DOHH2 (cell line): ENCODE results near the gene TOM1.

Source experiments
- H3F3A ChIP-seq: fragments of 200-600 bp; sonication (generic), shearing (Covaris generic); 2 replicates; pipeline ENCODE4 v1.6.0; 2016; ENCODE audit warnings: antibody characterized with exemption, mild to moderate bottlenecking; ENCODE audit not compliant: control insufficient read depth, insufficient read depth
- H3K27ac ChIP-seq: fragments of 200-600 bp; sonication (generic); 2 replicates; pipeline ENCODE4 v1.5.1; 2014; ENCODE audit warnings: low read depth, mild to moderate bottlenecking, low read length, moderate library complexity
- H3K27me3 ChIP-seq: fragments of 200-600 bp; sonication (generic); 2 replicates; pipeline ENCODE4 v1.6.1; 2014; ENCODE audit warnings: mild to moderate bottlenecking, low read length, mixed read lengths; ENCODE audit not compliant: control insufficient read depth
- H3K36me3 ChIP-seq: fragments of 200-600 bp; sonication (generic); 2 replicates; pipeline ENCODE4 v1.6.1; 2014; ENCODE audit warnings: mild to moderate bottlenecking, low read length, moderate library complexity, mixed read lengths; ENCODE audit not compliant: control insufficient read depth
- H3K4me1 ChIP-seq: fragments of 200-600 bp; sonication (generic); 2 replicates; pipeline ENCODE4 v1.6.1; 2014; ENCODE audit warnings: mild to moderate bottlenecking, low read length, mixed read lengths; ENCODE audit not compliant: control insufficient read depth
- H3K4me2 ChIP-seq: fragments of 200-600 bp; sonication (generic); 2 replicates; pipeline ENCODE4 v1.6.0; 2014; ENCODE audit warnings: mild to moderate bottlenecking, low read length, moderate library complexity
- H3K4me3 ChIP-seq: fragments of 200-600 bp; sonication (generic); 2 replicates; pipeline ENCODE4 v1.5.1; 2014; ENCODE audit warnings: mild to moderate bottlenecking, low read length, mixed read lengths
- H3K79me2 ChIP-seq: fragments of 200-600 bp; sonication (generic); 2 replicates; pipeline ENCODE4 v1.6.1; 2014; ENCODE audit warnings: mild to moderate bottlenecking, low read length, mixed read lengths; ENCODE audit not compliant: control insufficient read depth
- H3K9me2 ChIP-seq: fragments of 200-600 bp; sonication (generic); replicated peaks from 2 replicates; pipeline ENCODE4 v1.6.1; 2014; ENCODE audit warnings: mild to moderate bottlenecking, low read length, mixed read lengths; ENCODE audit not compliant: control insufficient read depth
- H3K9me3 ChIP-seq: fragments of 200-600 bp; sonication (generic); 2 replicates; pipeline ENCODE4 v1.6.1; 2014; ENCODE audit warnings: antibody characterized with exemption, low read length, mixed read lengths; ENCODE audit not compliant: control insufficient read depth, insufficient read depth
- H4K20me1 ChIP-seq: fragments of 200-600 bp; sonication (generic); 2 replicates; pipeline ENCODE4 v1.6.0; 2014; ENCODE audit warnings: low read depth, mild to moderate bottlenecking, antibody characterized with exemption, low read length, moderate library complexity; ENCODE audit not compliant: control insufficient read depth, insufficient read depth
- EZH2phosphoT487 ChIP-seq: fragments of 200-600 bp; sonication (generic); IDR thresholded peaks from 2 replicates; pipeline ENCODE4 v1.6.1; 2017; ENCODE audit warnings: borderline replicate concordance, mild to moderate bottlenecking, antibody characterized with exemption, low read length, moderate library complexity, mixed read lengths
- TF ChIP-seq, protein P1 (sequence below): fragments of 200-600 bp; sonication (generic); IDR thresholded peaks from one replicate; pipeline ENCODE4 v1.5.1; 2014; ENCODE audit warnings: antibody characterized with exemption, mild to moderate bottlenecking, low read depth, low read length; ENCODE audit not compliant: poor library complexity, severe bottlenecking

TOM1 gene

DNA sequence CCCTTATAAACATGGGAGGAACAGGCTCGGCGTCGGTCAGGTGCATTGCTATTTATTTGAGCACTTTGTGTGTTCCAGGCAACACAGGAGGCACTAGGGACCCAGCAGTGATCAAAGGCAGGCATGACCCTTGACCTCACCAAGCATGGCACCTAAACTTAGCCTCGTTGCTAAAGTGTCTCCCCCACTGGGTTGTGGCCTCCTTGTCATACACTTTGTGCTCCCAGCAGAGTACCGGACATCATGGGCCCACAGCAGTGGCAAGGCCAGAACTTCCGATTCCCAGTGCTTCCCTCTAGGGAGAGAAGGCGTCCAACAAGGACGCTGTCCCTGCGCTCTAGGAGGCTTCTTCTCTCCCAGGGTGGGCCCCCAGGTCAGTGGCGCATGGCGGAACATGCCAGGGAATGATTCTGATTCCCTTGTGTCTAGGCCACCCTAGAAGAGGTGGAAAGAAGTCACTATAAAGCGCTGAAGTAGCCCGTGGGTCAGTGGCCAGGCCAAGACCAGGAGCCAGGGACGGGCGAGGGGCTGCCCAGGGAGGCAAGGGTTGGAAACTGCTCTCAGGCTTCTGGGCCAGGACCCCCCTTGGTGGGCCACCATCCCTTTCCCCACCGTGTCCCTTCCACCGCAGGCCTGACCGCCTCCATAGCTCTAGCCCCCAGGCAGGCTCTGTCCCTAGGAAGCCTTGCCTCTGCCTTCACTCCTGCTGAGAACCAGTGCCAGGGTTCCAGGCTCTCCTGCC lies 19.7 kb downstream of the TOM1 start:
- no peak for TF ChIP-seq EZH2phosphoT487
- TF ChIP-seq, protein P1, sequence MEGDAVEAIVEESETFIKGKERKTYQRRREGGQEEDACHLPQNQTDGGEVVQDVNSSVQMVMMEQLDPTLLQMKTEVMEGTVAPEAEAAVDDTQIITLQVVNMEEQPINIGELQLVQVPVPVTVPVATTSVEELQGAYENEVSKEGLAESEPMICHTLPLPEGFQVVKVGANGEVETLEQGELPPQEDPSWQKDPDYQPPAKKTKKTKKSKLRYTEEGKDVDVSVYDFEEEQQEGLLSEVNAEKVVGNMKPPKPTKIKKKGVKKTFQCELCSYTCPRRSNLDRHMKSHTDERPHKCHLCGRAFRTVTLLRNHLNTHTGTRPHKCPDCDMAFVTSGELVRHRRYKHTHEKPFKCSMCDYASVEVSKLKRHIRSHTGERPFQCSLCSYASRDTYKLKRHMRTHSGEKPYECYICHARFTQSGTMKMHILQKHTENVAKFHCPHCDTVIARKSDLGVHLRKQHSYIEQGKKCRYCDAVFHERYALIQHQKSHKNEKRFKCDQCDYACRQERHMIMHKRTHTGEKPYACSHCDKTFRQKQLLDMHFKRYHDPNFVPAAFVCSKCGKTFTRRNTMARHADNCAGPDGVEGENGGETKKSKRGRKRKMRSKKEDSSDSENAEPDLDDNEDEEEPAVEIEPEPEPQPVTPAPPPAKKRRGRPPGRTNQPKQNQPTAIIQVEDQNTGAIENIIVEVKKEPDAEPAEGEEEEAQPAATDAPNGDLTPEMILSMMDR, result no peak
- no peak overlapping the region for H3K4me2 ChIP-seq
- H3K36me3 ChIP-seq, result no peaks in the 10 kb centered on the region
- no peaks in the 10 kb centered on the region for H3K27me3 ChIP-seq
- no peak overlapping the region for H3K4me3 ChIP-seq
- no peaks in the 10 kb centered on the region for H3F3A ChIP-seq
- H3K79me2 ChIP-seq, result no peaks in the 10 kb centered on the region
- H3K9me2 ChIP-seq, result no peaks in the 10 kb centered on the region
- no peaks in the 10 kb centered on the region for H3K9me3 ChIP-seq
- no peak overlapping the region for H3K27ac ChIP-seq
- no peaks in the 10 kb centered on the region for H3K4me1 ChIP-seq
- no peaks in the 10 kb centered on the region for H4K20me1 ChIP-seq

DNA sequence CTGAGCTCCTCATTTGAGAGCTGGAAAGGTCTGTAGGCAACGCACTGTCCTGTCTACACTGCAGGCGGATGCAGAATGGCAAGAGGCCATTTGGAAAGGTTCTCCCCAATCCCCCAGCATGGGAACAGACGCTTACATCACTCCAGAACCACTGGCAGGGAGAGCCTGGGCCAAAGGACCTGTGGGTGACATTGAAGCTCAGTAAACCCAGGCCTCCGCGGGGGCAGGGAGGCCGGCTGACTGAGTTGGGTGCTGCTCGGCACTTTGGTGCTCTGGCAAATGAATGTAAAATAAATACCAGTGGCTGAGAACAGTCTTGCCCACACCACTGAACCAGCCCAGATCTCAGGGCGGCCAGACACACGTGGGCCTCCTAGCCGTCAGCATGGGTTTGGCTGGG lies 22.4 kb downstream of the TOM1 start:
- no peak overlapping the region for H3K4me3 ChIP-seq
- 0 out of 2 replicates have a peak, but pooled peaks cover 2% of the 10 kb centered on the region for H3F3A ChIP-seq
- H3K27me3 ChIP-seq, result no peaks in the 10 kb centered on the region
- no peaks in the 10 kb centered on the region for H3K9me2 ChIP-seq
- no peak for TF ChIP-seq EZH2phosphoT487
- TF ChIP-seq, protein P1, result no peak
- H3K4me1 ChIP-seq, result no peaks in the 10 kb centered on the region
- no peaks in the 10 kb centered on the region for H3K36me3 ChIP-seq
- no peaks in the 10 kb centered on the region for H4K20me1 ChIP-seq
- H3K4me2 ChIP-seq, result no peak overlapping the region
- no peaks in the 10 kb centered on the region for H3K79me2 ChIP-seq
- no peak overlapping the region for H3K27ac ChIP-seq
- no peaks in the 10 kb centered on the region for H3K9me3 ChIP-seq

DNA sequence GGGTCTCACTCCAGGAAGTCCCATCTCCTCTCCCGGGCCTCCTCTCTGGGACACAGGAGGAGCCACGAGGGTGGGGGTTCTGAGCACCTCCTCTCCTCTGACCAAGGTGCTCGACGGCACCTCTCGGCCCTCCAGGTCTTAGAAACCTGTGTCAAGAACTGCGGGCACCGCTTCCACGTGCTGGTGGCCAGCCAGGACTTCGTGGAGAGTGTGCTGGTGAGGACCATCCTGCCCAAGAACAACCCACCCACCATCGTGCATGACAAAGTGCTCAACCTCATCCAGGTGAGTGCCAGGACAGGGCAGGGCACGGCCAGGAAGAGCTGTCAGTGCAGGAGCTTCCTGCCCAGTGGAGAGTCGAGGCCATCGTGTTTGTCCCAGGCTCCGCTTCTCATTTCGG lies 23.2 kb downstream of the TOM1 start:
- H3K4me3 ChIP-seq, result no peak overlapping the region
- no peak for TF ChIP-seq EZH2phosphoT487
- TF ChIP-seq, protein P1, result no peak
- H3K79me2 ChIP-seq, result no peaks in the 10 kb centered on the region
- no peak overlapping the region for H3K27ac ChIP-seq
- no peak overlapping the region for H3K4me2 ChIP-seq
- no peaks in the 10 kb centered on the region for H3K27me3 ChIP-seq
- H3F3A ChIP-seq, result 0 out of 2 replicates have a peak, but pooled peaks cover 2% of the 10 kb centered on the region
- H4K20me1 ChIP-seq, result no peaks in the 10 kb centered on the region
- no peaks in the 10 kb centered on the region for H3K36me3 ChIP-seq
- H3K4me1 ChIP-seq, result no peaks in the 10 kb centered on the region
- H3K9me3 ChIP-seq, result no peaks in the 10 kb centered on the region
- no peaks in the 10 kb centered on the region for H3K9me2 ChIP-seq
